ENCODE results near the gene FOXP1. TPM values are rescaled to one million over a fixed set of nuclear protein-coding genes. Genes with fewer than 3 reads are reported as not detected.

The FOXP1 gene
- total RNA-seq, 1 donor from 2014 or later, result 107 TPM

- H3K4me2 ChIP-seq (ENCODE audit: low read length), result no peak overlapping the region
- H3K9me3 Mint-ChIP-seq (ENCODE audit: unreplicated experiment), result no peaks in the 10 kb centered on the region
- no peak overlapping the region for H3K9ac ChIP-seq (ENCODE audit: low read length)
- H3K4me1 Mint-ChIP-seq (ENCODE audit: low read depth, unreplicated experiment), result peaks cover 42% of the 10 kb centered on the region
- no peak for TF ChIP-seq EZH2 (IDR thresholded peaks at IDR 0.05; ENCODE audit: insufficient read depth, low read length)
- TF ChIP-seq, protein P1, sequence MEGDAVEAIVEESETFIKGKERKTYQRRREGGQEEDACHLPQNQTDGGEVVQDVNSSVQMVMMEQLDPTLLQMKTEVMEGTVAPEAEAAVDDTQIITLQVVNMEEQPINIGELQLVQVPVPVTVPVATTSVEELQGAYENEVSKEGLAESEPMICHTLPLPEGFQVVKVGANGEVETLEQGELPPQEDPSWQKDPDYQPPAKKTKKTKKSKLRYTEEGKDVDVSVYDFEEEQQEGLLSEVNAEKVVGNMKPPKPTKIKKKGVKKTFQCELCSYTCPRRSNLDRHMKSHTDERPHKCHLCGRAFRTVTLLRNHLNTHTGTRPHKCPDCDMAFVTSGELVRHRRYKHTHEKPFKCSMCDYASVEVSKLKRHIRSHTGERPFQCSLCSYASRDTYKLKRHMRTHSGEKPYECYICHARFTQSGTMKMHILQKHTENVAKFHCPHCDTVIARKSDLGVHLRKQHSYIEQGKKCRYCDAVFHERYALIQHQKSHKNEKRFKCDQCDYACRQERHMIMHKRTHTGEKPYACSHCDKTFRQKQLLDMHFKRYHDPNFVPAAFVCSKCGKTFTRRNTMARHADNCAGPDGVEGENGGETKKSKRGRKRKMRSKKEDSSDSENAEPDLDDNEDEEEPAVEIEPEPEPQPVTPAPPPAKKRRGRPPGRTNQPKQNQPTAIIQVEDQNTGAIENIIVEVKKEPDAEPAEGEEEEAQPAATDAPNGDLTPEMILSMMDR (IDR thresholded peaks at IDR 0.05; ENCODE audit: insufficient read depth, low read depth, low read length), result no peak
- H3K27me3 Mint-ChIP-seq (ENCODE audit: low read depth, unreplicated experiment), result no peaks in the 10 kb centered on the region
- no peaks in the 10 kb centered on the region for H3K27me3 ChIP-seq (ENCODE audit: insufficient read depth, low read length)
- FAIRE-seq (no peak), DNase-seq (ENCODE audit: low read depth) (no peak)
- peaks cover 21% of the 10 kb centered on the region for H3K36me3 Mint-ChIP-seq (ENCODE audit: low read depth, unreplicated experiment)
- H3K4me3 ChIP-seq (ENCODE audit: insufficient read depth, low read depth, low read length), result no peak overlapping the region
- peaks cover 34% of the 10 kb centered on the region for H3K36me3 ChIP-seq (ENCODE audit: insufficient read depth, low read length)
- H3K79me2 ChIP-seq (ENCODE audit: insufficient read depth, low read length), result peaks cover 61% of the 10 kb centered on the region
- no peak overlapping the region for H2AFZ ChIP-seq (ENCODE audit: low read depth, low read length)
- H3K4me3 Mint-ChIP-seq (ENCODE audit: unreplicated experiment), result no peak overlapping the region
- peak overlapping the region; percentile 67 for H3K27ac Mint-ChIP-seq (ENCODE audit: unreplicated experiment)
- H4K20me1 ChIP-seq (ENCODE audit: insufficient read depth, low read length), result no peaks in the 10 kb centered on the region
- H3K4me1 ChIP-seq (ENCODE audit: insufficient read depth, low read length), result peaks cover 26% of the 10 kb centered on the region
- no peaks in the 10 kb centered on the region for H3K9me3 ChIP-seq (ENCODE audit: insufficient read depth, low read depth, low read length)
- H3K27ac ChIP-seq (ENCODE audit: low read depth, low read length), result no peak overlapping the region
Observed at GRCh38 chr3:70994644-70995043, 588.9 kb downstream of the FOXP1 start.

DNA sequence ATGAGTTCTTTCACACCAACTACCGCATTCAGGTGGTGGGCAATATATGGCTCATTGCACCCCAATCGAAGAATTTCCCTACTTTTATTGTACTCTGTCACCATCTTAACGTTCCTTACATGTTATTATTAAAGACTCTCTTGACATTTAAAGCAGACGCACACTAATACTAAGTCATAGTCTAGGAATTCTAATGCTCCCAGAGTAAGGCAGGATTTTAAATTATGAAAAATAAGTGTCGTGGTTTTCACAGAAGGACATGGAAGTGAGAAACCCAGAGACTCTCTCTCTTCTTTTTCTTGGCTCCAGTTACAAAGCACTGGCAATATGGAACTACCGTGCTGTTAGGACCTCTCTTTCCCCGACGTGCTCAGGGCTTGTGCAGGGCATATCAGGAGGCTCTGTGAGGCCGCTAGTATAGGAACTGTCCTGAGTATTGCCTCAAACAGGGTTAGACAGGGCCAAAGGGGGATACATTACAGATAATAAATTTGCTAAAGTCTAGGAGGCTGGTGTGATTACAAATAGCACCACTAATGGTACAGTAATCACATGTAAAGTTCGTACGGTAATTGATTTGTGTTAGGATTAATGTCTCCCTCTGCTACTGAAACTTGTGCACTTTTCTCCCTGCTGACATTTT lies 590.8 kb downstream of the FOXP1 start:
- H3K4me1 ChIP-seq (ENCODE audit: insufficient read depth, low read length), result peaks cover 37% of the 10 kb centered on the region
- H3K27ac Mint-ChIP-seq (ENCODE audit: unreplicated experiment), result peak overlapping the region; percentile 92
- peak overlapping the region; percentile 80 for H3K27ac ChIP-seq (ENCODE audit: low read depth, low read length)
- peak overlapping the region; percentile 50 for H3K4me2 ChIP-seq (ENCODE audit: low read length)
- peaks cover 61% of the 10 kb centered on the region for H3K79me2 ChIP-seq (ENCODE audit: insufficient read depth, low read length)
- no peaks in the 10 kb centered on the region for H3K27me3 ChIP-seq (ENCODE audit: insufficient read depth, low read length)
- no peaks in the 10 kb centered on the region for H4K20me1 ChIP-seq (ENCODE audit: insufficient read depth, low read length)
- H3K36me3 Mint-ChIP-seq (ENCODE audit: low read depth, unreplicated experiment), result peaks cover 22% of the 10 kb centered on the region
- H3K9ac ChIP-seq (ENCODE audit: low read length), result peak overlapping the region; percentile 52
- H3K27me3 Mint-ChIP-seq (ENCODE audit: low read depth, unreplicated experiment), result no peaks in the 10 kb centered on the region
- FAIRE-seq (no peak), DNase-seq (ENCODE audit: low read depth) (peak; percentile 78)
- TF ChIP-seq EZH2 (IDR thresholded peaks at IDR 0.05; ENCODE audit: insufficient read depth, low read length), result no peak
- no peak overlapping the region for H3K4me3 ChIP-seq (ENCODE audit: insufficient read depth, low read depth, low read length)
- no peaks in the 10 kb centered on the region for H3K9me3 ChIP-seq (ENCODE audit: insufficient read depth, low read depth, low read length)
- H2AFZ ChIP-seq (ENCODE audit: low read depth, low read length), result no peak overlapping the region
- no peak overlapping the region for H3K4me3 Mint-ChIP-seq (ENCODE audit: unreplicated experiment)
- H3K9me3 Mint-ChIP-seq (ENCODE audit: unreplicated experiment), result no peaks in the 10 kb centered on the region
- peaks cover 32% of the 10 kb centered on the region for H3K36me3 ChIP-seq (ENCODE audit: insufficient read depth, low read length)
- peaks cover 54% of the 10 kb centered on the region for H3K4me1 Mint-ChIP-seq (ENCODE audit: low read depth, unreplicated experiment)

DNA sequence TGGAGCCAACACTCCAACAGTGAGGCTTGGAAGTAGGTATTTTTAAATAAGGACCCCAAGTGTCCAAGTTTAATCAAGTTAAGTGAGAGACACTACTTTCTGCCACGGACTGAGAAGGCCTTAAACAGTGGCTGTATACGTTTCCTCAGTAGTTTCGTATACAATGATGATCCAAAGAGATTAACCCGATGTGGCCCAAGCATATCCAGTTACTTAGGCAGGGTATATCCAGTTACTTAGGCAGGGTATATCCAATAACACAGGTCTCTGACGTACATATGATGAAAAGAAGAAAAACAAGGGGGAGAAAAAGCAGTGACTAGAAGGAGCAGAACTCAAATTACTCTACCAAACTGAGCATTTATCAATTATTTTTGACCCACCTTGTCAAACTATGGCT lies 591.4 kb downstream of the FOXP1 start:
- Histone ChIP-seq H3K9ac (ENCODE audit: low read length) (peak overlapping the region; percentile 2), H3K27me3 (ENCODE audit: insufficient read depth, low read length) (no peaks in the 10 kb centered on the region), H3K9me3 (ENCODE audit: insufficient read depth, low read depth, low read length) (no peaks in the 10 kb centered on the region), H3K4me3 (ENCODE audit: insufficient read depth, low read depth, low read length) (no peak overlapping the region), H3K36me3 (ENCODE audit: insufficient read depth, low read length) (peaks cover 33% of the 10 kb centered on the region), H3K27ac (ENCODE audit: low read depth, low read length) (peak overlapping the region; percentile 80), H2AFZ (ENCODE audit: low read depth, low read length) (no peak overlapping the region), H3K4me1 (ENCODE audit: insufficient read depth, low read length) (peaks cover 37% of the 10 kb centered on the region), H3K79me2 (ENCODE audit: insufficient read depth, low read length) (peaks cover 63% of the 10 kb centered on the region), H4K20me1 (ENCODE audit: insufficient read depth, low read length) (no peaks in the 10 kb centered on the region), H3K4me2 (ENCODE audit: low read length) (no peak overlapping the region)
- no peak for FAIRE-seq
- H3K4me3 Mint-ChIP-seq (ENCODE audit: unreplicated experiment), result peak overlapping the region; percentile 16
- DNase-seq (ENCODE audit: low read depth), result no peak
- no peaks in the 10 kb centered on the region for H3K9me3 Mint-ChIP-seq (ENCODE audit: unreplicated experiment)
- no peaks in the 10 kb centered on the region for H3K27me3 Mint-ChIP-seq (ENCODE audit: low read depth, unreplicated experiment)
- H3K27ac Mint-ChIP-seq (ENCODE audit: unreplicated experiment), result peak overlapping the region; percentile 92
- H3K36me3 Mint-ChIP-seq (ENCODE audit: low read depth, unreplicated experiment), result peaks cover 24% of the 10 kb centered on the region
- peaks cover 54% of the 10 kb centered on the region for H3K4me1 Mint-ChIP-seq (ENCODE audit: low read depth, unreplicated experiment)
- no peak for TF ChIP-seq EZH2 (IDR thresholded peaks at IDR 0.05; ENCODE audit: insufficient read depth, low read length)
- TF ChIP-seq, protein P1 (IDR thresholded peaks at IDR 0.05; ENCODE audit: insufficient read depth, low read depth, low read length), result no peak

All from astrocyte (in vitro differentiated cells and primary cell).